HG02798 (cell line): Measurements from ENCODE around the gene CALML3.

ENCODE experiments used
- ATAC-seq: cut with Tn5 transposase; IDR thresholded peaks from one replicate; pipeline ENCODE4 v1.9.1; 2021; ENCODE audit warnings: mild to moderate bottlenecking; ENCODE audit not compliant: unreplicated experiment, poor library complexity

The CALML3 gene

GRCh38 chr10:5504146-5505072 is 20.4 kb upstream of the CALML3 start:
- ATAC-seq, result no peak

- no peak for ATAC-seq
Observed at GRCh38 chr10:5506246-5506645, 18.5 kb upstream of the CALML3 start.

- no peak for ATAC-seq
Observed at GRCh38 chr10:5506751-5507648, 17.8 kb upstream of the CALML3 start.

GRCh38 chr10:5507649-5508131 is 17.1 kb upstream of the CALML3 start:
- no peak for ATAC-seq

- no peak for ATAC-seq
Observed at GRCh38 chr10:5508161-5508604, 16.6 kb upstream of the CALML3 start.

GRCh38 chr10:5508786-5509185 is 16.0 kb upstream of the CALML3 start:
- ATAC-seq, result no peak

GRCh38 chr10:5509236-5509635 is 15.5 kb upstream of the CALML3 start:
- no peak for ATAC-seq

GRCh38 chr10:5509691-5510090 is 15.1 kb upstream of the CALML3 start:
- ATAC-seq, result no peak

GRCh38 chr10:5510281-5511072 is 14.3 kb upstream of the CALML3 start:
- no peak for ATAC-seq

- ATAC-seq, result no peak
Observed at GRCh38 chr10:5511231-5511884, 13.4 kb upstream of the CALML3 start.

GRCh38 chr10:5511885-5512280 is 12.9 kb upstream of the CALML3 start:
- no peak for ATAC-seq

- ATAC-seq, result no peak
Observed at GRCh38 chr10:5512331-5512730, 12.4 kb upstream of the CALML3 start.

- no peak for ATAC-seq
Observed at GRCh38 chr10:5512881-5513612, 11.7 kb upstream of the CALML3 start.

GRCh38 chr10:5514226-5514850 is 10.4 kb upstream of the CALML3 start:
- no peak for ATAC-seq

GRCh38 chr10:5515948-5516761 is 8.6 kb upstream of the CALML3 start:
- no peak for ATAC-seq

- ATAC-seq, result no peak
Observed at GRCh38 chr10:5517546-5517945, 7.2 kb upstream of the CALML3 start.

- no peak for ATAC-seq
Observed at GRCh38 chr10:5518143-5518542, 6.6 kb upstream of the CALML3 start.

- no peak for ATAC-seq
Observed at GRCh38 chr10:5519054-5519453, 5.7 kb upstream of the CALML3 start.
